Keratinocyte (primary cell): Measurements from ENCODE around the gene PTPRN2. TPM values are rescaled to one million over a fixed set of nuclear protein-coding genes. Genes with fewer than 3 reads are reported as not detected.

Experiments used
- DNase-seq: peaks from one replicate; pipeline ENCODE4 v3.0.0-alpha.2; 2011; ENCODE audit warnings: low read depth, missing footprints, low spot score
- FAIRE-seq: peaks from 2 replicates; lab custom pipeline; 2011; peaks lifted over from hg19 to GRCh38; lab: Jason Lieb, UNC
- H2AFZ ChIP-seq: 2 replicates; pipeline ENCODE4 v1.6.0; 2012; ENCODE audit warnings: low read length, control low read depth, inconsistent platforms; ENCODE audit not compliant: control insufficient read depth
- H3K27ac ChIP-seq: 2 replicates; pipeline ENCODE4 v1.5.1; 2011; ENCODE audit warnings: low read length; ENCODE audit not compliant: control insufficient read depth, insufficient read depth
- H3K27me3 ChIP-seq: 3 replicates; pipeline ENCODE4 v1.6.0; 2011; ENCODE audit warnings: low read length; ENCODE audit not compliant: control insufficient read depth, insufficient read depth; ENCODE audit errors: extremely low read depth
- H3K36me3 ChIP-seq, 2 experiments: 2 replicates in 1 of 2; 3 replicates in 1 of 2; pipeline ENCODE4 v1.5.1; 2011; ENCODE audit warnings: low read length in 2 of 2, mild to moderate bottlenecking in 1 of 2; ENCODE audit not compliant: control insufficient read depth in 2 of 2, insufficient read depth in 2 of 2; ENCODE audit errors: extremely low read depth in 1 of 2
- H3K4me1 ChIP-seq: 3 replicates; pipeline ENCODE4 v1.5.1; 2011; ENCODE audit warnings: low read length; ENCODE audit not compliant: control insufficient read depth, insufficient read depth; ENCODE audit errors: extremely low read depth
- H3K4me2 ChIP-seq: 3 replicates; pipeline ENCODE4 v1.6.0; 2011; ENCODE audit warnings: low read depth, low read length; ENCODE audit not compliant: control insufficient read depth, insufficient read depth; ENCODE audit errors: extremely low read depth
- H3K4me3 ChIP-seq, 3 experiments: fragments of 200-600 bp in 1 of 3; sonication (generic) in 1 of 3; 2 replicates in 2 of 3; 3 replicates in 1 of 3; pipeline ENCODE4 v1.5.1; 2011 to 2016; ENCODE audit warnings: low read length in 3 of 3, mild to moderate bottlenecking in 3 of 3, control low read depth in 2 of 3, inconsistent platforms in 1 of 3, low read depth in 1 of 3, mixed read lengths in 1 of 3, mixed run types in 1 of 3, moderate library complexity in 1 of 3; ENCODE audit not compliant: control insufficient read depth in 2 of 3, insufficient read depth in 2 of 3; ENCODE audit errors: extremely low read depth in 1 of 3
- H3K79me2 ChIP-seq: 2 replicates; pipeline ENCODE4 v1.6.0; 2012; ENCODE audit warnings: low read length; ENCODE audit not compliant: control insufficient read depth, insufficient read depth
- H3K9ac ChIP-seq: 3 replicates; pipeline ENCODE4 v1.6.0; 2011; ENCODE audit warnings: low read length; ENCODE audit not compliant: control insufficient read depth, insufficient read depth; ENCODE audit errors: extremely low read depth
- H3K9me1 ChIP-seq: 3 replicates; pipeline ENCODE4 v1.6.0; 2011; ENCODE audit warnings: low read length; ENCODE audit not compliant: control insufficient read depth, insufficient read depth; ENCODE audit errors: extremely low read depth
- H3K9me3 ChIP-seq: 2 replicates; pipeline ENCODE4 v1.5.1; 2012; ENCODE audit warnings: low read depth, low read length; ENCODE audit not compliant: control insufficient read depth
- H4K20me1 ChIP-seq: 3 replicates; pipeline ENCODE4 v1.6.0; 2011; ENCODE audit warnings: low read length; ENCODE audit not compliant: control insufficient read depth, insufficient read depth; ENCODE audit errors: extremely low read depth
- EZH2 ChIP-seq: IDR thresholded peaks from one replicate; pipeline ENCODE4 v1.6.1; 2012; ENCODE audit warnings: inconsistent platforms, mild to moderate bottlenecking, low read length, moderate library complexity
- dilution Hi-C: fragments of 300-500 bp; cut with MboI; formaldehyde crosslinking; loops from one replicate; pipeline ENCODE4 v1.7.0; 2020; ENCODE audit warnings: low sequenced_read_pairs; ENCODE audit not compliant: extremely low pct_ligation_motif_present
- polyA plus RNA-seq, 5 experiments: library from polyadenylated mRNA; depleted of rRNA in 3 of 5; stranded (reverse) in 3 of 5; stranded (forward) in 1 of 5; unstranded in 1 of 5; fragments of >200 nt; gene quantifications; 1 replicate in 1 of 5; 2 replicates in 3 of 5; 3 replicates in 1 of 5; pipeline versions ENCODE4 v1.2.1 to v1.2.3, GENCODE V29; 2011 to 2012; ENCODE audit warnings: missing spikeins in 2 of 5, low read depth in 1 of 5, low replicate concordance in 1 of 5
- TF ChIP-seq, protein P1 (sequence below), 3 experiments: IDR thresholded peaks in 1 of 3; conservative IDR thresholded peaks in 1 of 3; optimal IDR thresholded peaks in 1 of 3; 2 replicates in 2 of 3; 3 replicates in 1 of 3; pipeline versions ENCODE3 to v1.5.1; 2011; ENCODE audit warnings: low read length in 3 of 3, mild to moderate bottlenecking in 3 of 3, moderate library complexity in 2 of 3, control low read depth in 1 of 3, inconsistent platforms in 1 of 3; ENCODE audit not compliant: insufficient read depth in 2 of 3; ENCODE audit errors: extremely low read depth in 1 of 3

The PTPRN2 gene
- polyA plus RNA-seq, 1 donor (not counting 4 experiments of a cell fraction or from before 2014, with no cell fraction given) = not detected

DNA sequence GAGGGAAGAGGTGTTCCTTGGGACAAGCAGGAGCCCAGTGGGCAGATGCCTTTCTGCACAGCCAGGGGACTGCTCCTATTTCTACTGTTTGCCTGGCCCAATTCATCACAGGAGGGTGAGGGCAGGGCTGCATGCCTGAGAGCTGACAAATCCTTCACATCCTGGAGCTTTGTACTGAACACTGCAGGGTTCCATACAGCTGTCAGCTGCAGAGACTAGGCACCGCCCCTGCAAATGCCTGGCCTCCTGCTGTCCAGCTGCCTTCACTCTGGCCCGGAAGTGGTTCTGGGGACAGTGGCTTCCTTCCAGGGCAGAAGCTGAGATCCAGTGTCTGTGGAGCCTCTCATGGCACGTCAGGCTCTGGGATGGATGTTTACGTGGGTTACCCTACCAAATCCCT is 780.1 kb downstream of the PTPRN2 start:
- dilution Hi-C loops = no loop called here

DNA sequence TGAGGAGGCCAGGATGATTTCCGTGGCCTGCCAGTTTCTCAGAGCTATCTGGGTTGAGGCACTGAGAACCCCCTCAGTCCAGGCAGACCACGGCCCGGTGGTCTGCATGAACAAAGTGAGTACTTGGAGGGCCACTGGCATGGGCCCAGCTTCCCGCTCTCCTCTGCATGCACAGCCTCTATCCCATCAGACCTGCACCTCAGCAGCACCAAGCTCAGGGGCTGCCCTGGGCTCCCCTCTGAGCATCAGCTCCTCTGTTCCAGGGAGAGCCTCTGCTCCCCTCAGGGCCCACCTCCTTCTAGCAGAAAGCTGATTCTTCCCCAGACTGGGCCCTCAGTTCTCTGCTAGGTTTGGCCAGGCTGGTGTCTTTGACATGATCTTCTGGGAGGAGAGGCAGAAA is 780.9 kb downstream of the PTPRN2 start:
- Histone ChIP-seq H2AFZ (no peak overlapping the region), H3K9me3 (peaks cover 22% of the 10 kb centered on the region)

More for the DNA sequence above, 780.1 kb downstream of the PTPRN2 start:
- Histone ChIP-seq H2AFZ (no peak overlapping the region), H3K4me2 (no peak overlapping the region), H3K4me1 (no peaks in the 10 kb centered on the region), H3K27me3 (no peaks in the 10 kb centered on the region), H3K9me3 (peaks cover 25% of the 10 kb centered on the region), H3K9me1 (no peaks in the 10 kb centered on the region), H3K36me3 (no peaks in the 10 kb centered on the region), H3K27ac (no peak overlapping the region), H3K79me2 (no peaks in the 10 kb centered on the region), H3K4me3 (no peak overlapping the region), H3K9ac (no peak overlapping the region), H4K20me1 (no peaks in the 10 kb centered on the region)
- FAIRE-seq (no peak), DNase-seq (no peak)
- TF ChIP-seq, protein P1, sequence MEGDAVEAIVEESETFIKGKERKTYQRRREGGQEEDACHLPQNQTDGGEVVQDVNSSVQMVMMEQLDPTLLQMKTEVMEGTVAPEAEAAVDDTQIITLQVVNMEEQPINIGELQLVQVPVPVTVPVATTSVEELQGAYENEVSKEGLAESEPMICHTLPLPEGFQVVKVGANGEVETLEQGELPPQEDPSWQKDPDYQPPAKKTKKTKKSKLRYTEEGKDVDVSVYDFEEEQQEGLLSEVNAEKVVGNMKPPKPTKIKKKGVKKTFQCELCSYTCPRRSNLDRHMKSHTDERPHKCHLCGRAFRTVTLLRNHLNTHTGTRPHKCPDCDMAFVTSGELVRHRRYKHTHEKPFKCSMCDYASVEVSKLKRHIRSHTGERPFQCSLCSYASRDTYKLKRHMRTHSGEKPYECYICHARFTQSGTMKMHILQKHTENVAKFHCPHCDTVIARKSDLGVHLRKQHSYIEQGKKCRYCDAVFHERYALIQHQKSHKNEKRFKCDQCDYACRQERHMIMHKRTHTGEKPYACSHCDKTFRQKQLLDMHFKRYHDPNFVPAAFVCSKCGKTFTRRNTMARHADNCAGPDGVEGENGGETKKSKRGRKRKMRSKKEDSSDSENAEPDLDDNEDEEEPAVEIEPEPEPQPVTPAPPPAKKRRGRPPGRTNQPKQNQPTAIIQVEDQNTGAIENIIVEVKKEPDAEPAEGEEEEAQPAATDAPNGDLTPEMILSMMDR (optimal IDR thresholded peaks at IDR 0.05 in 1 of 3, IDR thresholded peaks at IDR 0.05 in 1 of 3, conservative IDR thresholded peaks at IDR 0.05 in 1 of 3; ENCODE audit: extremely low read depth in 1 of 3, insufficient read depth in 2 of 3, low read length in 3 of 3) = no peak
- TF ChIP-seq EZH2 = no peak

More for the DNA sequence above, 780.9 kb downstream of the PTPRN2 start:
- FAIRE-seq = no peak
- TF ChIP-seq, protein P1 (optimal IDR thresholded peaks at IDR 0.05 in 1 of 3, IDR thresholded peaks at IDR 0.05 in 1 of 3, conservative IDR thresholded peaks at IDR 0.05 in 1 of 3; ENCODE audit: extremely low read depth in 1 of 3, insufficient read depth in 2 of 3, low read length in 3 of 3) = no peak
- Histone ChIP-seq H3K4me1 (no peaks in the 10 kb centered on the region), H3K4me2 (no peak overlapping the region), H3K27me3 (no peaks in the 10 kb centered on the region), H3K9ac (no peak overlapping the region), H3K9me1 (no peaks in the 10 kb centered on the region), H3K36me3 (no peaks in the 10 kb centered on the region), H3K27ac (no peak overlapping the region), H4K20me1 (no peaks in the 10 kb centered on the region), H3K4me3 (no peak overlapping the region), H3K79me2 (no peaks in the 10 kb centered on the region)
- no peak for DNase-seq
- dilution Hi-C loops = no loop called here
